Measurements from ENCODE around the gene AFF1.

Gene AFF1

DNA sequence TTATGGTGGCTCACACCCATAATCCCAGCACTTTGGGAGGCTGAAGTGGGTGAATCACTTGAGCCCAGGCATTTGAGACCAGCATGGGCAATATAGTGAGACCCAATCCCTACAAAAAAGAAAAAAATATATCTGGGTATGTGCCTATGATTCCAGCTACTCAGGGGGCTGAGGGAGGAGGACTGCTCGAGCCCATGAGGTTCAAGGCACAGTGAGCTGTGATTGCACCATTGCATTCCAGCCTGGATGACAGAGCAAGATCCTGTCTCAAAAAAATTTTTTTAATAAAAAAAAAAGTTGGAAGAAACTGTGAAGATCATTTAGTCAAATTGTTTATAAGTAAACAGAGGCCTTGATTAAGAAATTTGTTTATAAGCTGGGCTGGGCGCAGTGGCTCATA lies 246.0 kb downstream of the AFF1 start:
- no peaks in the 10 kb centered on the region for H3K9me2 ChIP-seq (replicated peaks; ENCODE audit: insufficient read depth, low read length)
- no peak overlapping the region for H3K9ac ChIP-seq (ENCODE audit: low read length)
- no peaks in the 10 kb centered on the region for H3K27me3 ChIP-seq (ENCODE audit: low read length)
- H3K4me2 ChIP-seq (ENCODE audit: low read depth, low read length, poor library complexity, severe bottlenecking): no peak overlapping the region
- no peaks in the 10 kb centered on the region for H3F3A ChIP-seq (ENCODE audit: insufficient read depth)
- H4K20me1 ChIP-seq (ENCODE audit: low read depth, low read length): no peaks in the 10 kb centered on the region
- H3K36me3 ChIP-seq (ENCODE audit: low read length): no peaks in the 10 kb centered on the region
- no peaks in the 10 kb centered on the region for H3K9me3 ChIP-seq (ENCODE audit: insufficient read depth, low read length)
- no peaks in the 10 kb centered on the region for H3K79me2 ChIP-seq (ENCODE audit: insufficient read depth, low read length)
- no peak overlapping the region for H3K27ac ChIP-seq (ENCODE audit: low read depth, low read length)
- H3K4me3 ChIP-seq (ENCODE audit: insufficient read depth, low read length, poor library complexity, severe bottlenecking): no peak overlapping the region
- no peak overlapping the region for H2AFZ ChIP-seq (ENCODE audit: low read depth, low read length, severe bottlenecking)
- TF ChIP-seq, protein P1, sequence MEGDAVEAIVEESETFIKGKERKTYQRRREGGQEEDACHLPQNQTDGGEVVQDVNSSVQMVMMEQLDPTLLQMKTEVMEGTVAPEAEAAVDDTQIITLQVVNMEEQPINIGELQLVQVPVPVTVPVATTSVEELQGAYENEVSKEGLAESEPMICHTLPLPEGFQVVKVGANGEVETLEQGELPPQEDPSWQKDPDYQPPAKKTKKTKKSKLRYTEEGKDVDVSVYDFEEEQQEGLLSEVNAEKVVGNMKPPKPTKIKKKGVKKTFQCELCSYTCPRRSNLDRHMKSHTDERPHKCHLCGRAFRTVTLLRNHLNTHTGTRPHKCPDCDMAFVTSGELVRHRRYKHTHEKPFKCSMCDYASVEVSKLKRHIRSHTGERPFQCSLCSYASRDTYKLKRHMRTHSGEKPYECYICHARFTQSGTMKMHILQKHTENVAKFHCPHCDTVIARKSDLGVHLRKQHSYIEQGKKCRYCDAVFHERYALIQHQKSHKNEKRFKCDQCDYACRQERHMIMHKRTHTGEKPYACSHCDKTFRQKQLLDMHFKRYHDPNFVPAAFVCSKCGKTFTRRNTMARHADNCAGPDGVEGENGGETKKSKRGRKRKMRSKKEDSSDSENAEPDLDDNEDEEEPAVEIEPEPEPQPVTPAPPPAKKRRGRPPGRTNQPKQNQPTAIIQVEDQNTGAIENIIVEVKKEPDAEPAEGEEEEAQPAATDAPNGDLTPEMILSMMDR (IDR thresholded peaks at IDR 0.05; ENCODE audit: insufficient read depth, low read length, poor library complexity, severe bottlenecking): no peak
- TF ChIP-seq EZH2phosphoT487 (conservative IDR thresholded peaks at IDR 0.05; ENCODE audit: low read length): no peak

DNA sequence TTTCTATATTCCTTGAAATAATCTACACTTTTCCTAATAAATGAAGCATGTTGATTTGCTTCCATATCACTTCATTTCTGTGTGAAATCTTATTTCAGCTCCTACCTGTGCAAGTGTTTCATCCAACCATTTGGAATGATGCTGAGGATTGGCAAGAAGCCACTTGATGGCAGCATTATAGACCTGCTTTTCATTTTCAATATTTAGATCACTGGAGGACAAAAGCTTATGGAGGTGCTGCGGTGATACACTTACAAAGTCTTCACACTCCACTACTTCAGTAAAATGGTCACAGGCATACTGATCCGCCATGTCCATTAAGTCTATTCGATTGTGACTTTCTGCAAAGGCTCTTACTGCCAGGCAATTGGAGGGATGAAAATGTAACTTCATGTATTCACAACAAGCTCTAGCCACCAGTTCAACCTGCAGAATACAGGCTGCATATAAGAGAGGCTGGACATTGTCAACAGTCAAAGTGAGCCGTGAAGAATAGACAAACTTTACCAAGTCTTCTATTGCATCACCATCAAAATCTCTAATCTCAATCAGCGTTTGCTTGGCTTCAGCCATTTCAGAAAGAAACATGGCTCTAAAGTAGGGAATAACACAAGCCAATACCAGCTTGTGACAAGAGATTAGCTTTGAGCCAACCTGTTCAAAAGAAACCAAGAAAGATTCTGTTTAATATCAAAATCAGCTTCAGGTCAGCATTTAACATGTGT lies 250.5 kb downstream of the AFF1 start:
- Histone ChIP-seq H4K20me1 (ENCODE audit: low read depth, low read length) (no peaks in the 10 kb centered on the region), H3F3A (ENCODE audit: insufficient read depth) (no peaks in the 10 kb centered on the region), H3K4me2 (ENCODE audit: low read depth, low read length, poor library complexity, severe bottlenecking) (no peak overlapping the region), H3K9ac (ENCODE audit: low read length) (no peak overlapping the region), H3K27me3 (ENCODE audit: low read length) (no peaks in the 10 kb centered on the region), H3K9me2 (replicated peaks; ENCODE audit: insufficient read depth, low read length) (no peaks in the 10 kb centered on the region), H3K4me3 (ENCODE audit: insufficient read depth, low read length, poor library complexity, severe bottlenecking) (no peak overlapping the region), H3K27ac (ENCODE audit: low read depth, low read length) (no peak overlapping the region), H3K9me3 (ENCODE audit: insufficient read depth, low read length) (no peaks in the 10 kb centered on the region), H3K79me2 (ENCODE audit: insufficient read depth, low read length) (no peaks in the 10 kb centered on the region), H2AFZ (ENCODE audit: low read depth, low read length, severe bottlenecking) (no peak overlapping the region), H3K36me3 (ENCODE audit: low read length) (no peaks in the 10 kb centered on the region)
- TF ChIP-seq EZH2phosphoT487 (conservative IDR thresholded peaks at IDR 0.05; ENCODE audit: low read length): no peak
- TF ChIP-seq, protein P1 (IDR thresholded peaks at IDR 0.05; ENCODE audit: insufficient read depth, low read length, poor library complexity, severe bottlenecking): no peak

DNA sequence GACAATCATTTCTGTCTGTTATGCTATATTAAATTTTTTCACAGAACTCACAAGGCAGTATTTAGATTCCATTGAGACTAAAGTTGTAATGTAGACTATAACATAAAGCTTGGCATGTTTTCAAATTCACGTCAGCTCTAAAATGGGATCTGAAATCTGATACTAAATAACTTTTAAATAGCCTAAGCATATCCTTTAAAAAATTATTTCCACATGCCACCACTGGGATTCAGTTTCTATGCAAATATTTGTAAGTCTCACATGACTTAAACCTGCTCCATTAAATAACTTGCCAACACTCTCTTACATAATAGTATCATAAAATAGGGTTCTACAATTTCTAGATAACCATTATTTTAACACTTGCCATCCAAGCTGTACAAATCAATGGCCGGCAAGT lies 253.2 kb downstream of the AFF1 start:
- Histone ChIP-seq H3K27me3 (ENCODE audit: low read length) (no peaks in the 10 kb centered on the region), H3K9me2 (replicated peaks; ENCODE audit: insufficient read depth, low read length) (no peaks in the 10 kb centered on the region), H4K20me1 (ENCODE audit: low read depth, low read length) (no peaks in the 10 kb centered on the region), H3F3A (ENCODE audit: insufficient read depth) (no peaks in the 10 kb centered on the region), H3K9ac (ENCODE audit: low read length) (no peak overlapping the region), H3K4me2 (ENCODE audit: low read depth, low read length, poor library complexity, severe bottlenecking) (no peak overlapping the region), H3K27ac (ENCODE audit: low read depth, low read length) (no peak overlapping the region), H3K9me3 (ENCODE audit: insufficient read depth, low read length) (no peaks in the 10 kb centered on the region), H3K36me3 (ENCODE audit: low read length) (no peaks in the 10 kb centered on the region), H3K79me2 (ENCODE audit: insufficient read depth, low read length) (no peaks in the 10 kb centered on the region), H2AFZ (ENCODE audit: low read depth, low read length, severe bottlenecking) (no peak overlapping the region), H3K4me3 (ENCODE audit: insufficient read depth, low read length, poor library complexity, severe bottlenecking) (no peak overlapping the region)
- no peak for TF ChIP-seq EZH2phosphoT487 (conservative IDR thresholded peaks at IDR 0.05; ENCODE audit: low read length)
- TF ChIP-seq, protein P1 (IDR thresholded peaks at IDR 0.05; ENCODE audit: insufficient read depth, low read length, poor library complexity, severe bottlenecking): no peak
